Panc1 (cell line): ENCODE measurements around the gene CLIP4. TPM values are rescaled to one million over a fixed set of nuclear protein-coding genes. Genes with fewer than 3 reads are reported as not detected.

Experiments used
- ATAC-seq: fragments of 200-7000 bp; cut with Tn5 transposase; 2 replicates; pipeline ENCODE4 v1.9.1; 2020; ENCODE audit warnings: mild to moderate bottlenecking, moderate library complexity
- BruUV-seq: library from RNA; stranded (reverse); fragments of 400-500 nt; replicated peaks from 2 replicates; lab custom pipeline; 2021; lab: Mats Ljungman, UMichigan
- CTCF ChIA-PET: fragments of 300-600 bp; sonication (Branson Sonifier 250); formaldehyde crosslinking; loops from one replicate; lab custom pipeline; 2022; ENCODE audit warnings: antibody characterized with exemption; lab: Charles Lee
- POLR2A ChIA-PET: fragments of 300-600 bp; sonication (Branson Sonifier 250); formaldehyde crosslinking; loops from one replicate; lab custom pipeline; 2022; ENCODE audit warnings: antibody characterized with exemption; lab: Charles Lee
- DNase-seq: peaks from one replicate; pipeline ENCODE4 v3.0.0-alpha.2; 2010; ENCODE audit warnings: low read depth, low spot score
- H3K27ac ChIP-seq: 2 replicates; pipeline ENCODE4 v1.5.1; 2011; ENCODE audit warnings: mild to moderate bottlenecking, low read length, inconsistent platforms
- H3K27me3 ChIP-seq: fragments of 200-500 bp; sonication (Bioruptor generic); 2 replicates; pipeline ENCODE4 v1.6.0; 2014; ENCODE audit warnings: low read length, inconsistent platforms; ENCODE audit not compliant: control insufficient read depth, insufficient read depth
- H3K36me3 ChIP-seq: fragments of 200-500 bp; sonication (Bioruptor generic); 2 replicates; pipeline ENCODE4 v1.5.1; 2014; ENCODE audit warnings: inconsistent platforms, mild to moderate bottlenecking, low read length, moderate library complexity; ENCODE audit not compliant: control insufficient read depth, insufficient read depth
- H3K4me1 ChIP-seq: 2 replicates; pipeline ENCODE4 v1.5.1; 2011; ENCODE audit warnings: inconsistent platforms, mild to moderate bottlenecking, low read length, moderate library complexity; ENCODE audit not compliant: control insufficient read depth, insufficient read depth
- H3K4me3 ChIP-seq, 2 experiments: 2 replicates each; pipeline ENCODE4 v1.5.1; 2011 to 2012; ENCODE audit warnings: low read depth in 2 of 2, low read length in 2 of 2, mild to moderate bottlenecking in 2 of 2, inconsistent platforms in 1 of 2, moderate library complexity in 1 of 2
- H3K9me3 ChIP-seq: fragments of 200-500 bp; sonication (Bioruptor generic); 2 replicates; pipeline ENCODE4 v1.5.1; 2014; ENCODE audit warnings: low read depth, mild to moderate bottlenecking, inconsistent platforms, low read length, moderate library complexity; ENCODE audit not compliant: control insufficient read depth, insufficient read depth
- POLR2AphosphoS5 ChIP-seq: IDR thresholded peaks from 2 replicates; pipeline ENCODE4 v1.6.1; 2012; ENCODE audit warnings: mild to moderate bottlenecking, low read depth, low read length, moderate library complexity
- SIN3A ChIP-seq: IDR thresholded peaks from 2 replicates; pipeline ENCODE4 v1.6.1; 2012; ENCODE audit warnings: low read depth, mild to moderate bottlenecking, low read length, moderate library complexity, borderline replicate concordance; ENCODE audit not compliant: insufficient read depth
- TCF7L2 ChIP-seq: IDR thresholded peaks from 2 replicates; pipeline ENCODE4 v1.6.1; 2011; ENCODE audit warnings: mild to moderate bottlenecking, low read depth, low read length, inconsistent platforms
- in situ Hi-C: cut with HindIII; loops from 2 replicates; pipeline ENCODE4 v1.10.0; 2016; ENCODE audit warnings: low sequenced_read_pairs, low pct_unique_long_range_greater_than_20kb
- intact Hi-C: fragments of 100-400 bp; cut with micrococcal nuclease; formaldehyde crosslinking; loops from one replicate; pipeline ENCODE4 v1.10.0; 2022; ENCODE audit not compliant: unreplicated experiment
- total RNA-seq: library from RNA; stranded (reverse); gene quantifications from one replicate; pipeline ENCODE4 v1.2.1, GENCODE V29; 2021; ENCODE audit not compliant: unreplicated experiment
- TF ChIP-seq, protein P1 (sequence below): fragments of 450-650 bp; IDR thresholded peaks from 2 replicates; pipeline ENCODE4 v1.5.1; 2017; ENCODE audit warnings: mild to moderate bottlenecking
- TF ChIP-seq, protein P2 (sequence below), 2 experiments: IDR thresholded peaks; 2 replicates each; pipeline ENCODE4 v1.6.1; 2011 to 2012; ENCODE audit warnings: low read depth in 2 of 2, control low read depth in 1 of 2, low read length in 1 of 2, mild to moderate bottlenecking in 1 of 2, moderate library complexity in 1 of 2; ENCODE audit not compliant: insufficient read depth in 1 of 2

Gene CLIP4
- total RNA-seq, 1 experiment from 2014 or later: 43.0 TPM

DNA sequence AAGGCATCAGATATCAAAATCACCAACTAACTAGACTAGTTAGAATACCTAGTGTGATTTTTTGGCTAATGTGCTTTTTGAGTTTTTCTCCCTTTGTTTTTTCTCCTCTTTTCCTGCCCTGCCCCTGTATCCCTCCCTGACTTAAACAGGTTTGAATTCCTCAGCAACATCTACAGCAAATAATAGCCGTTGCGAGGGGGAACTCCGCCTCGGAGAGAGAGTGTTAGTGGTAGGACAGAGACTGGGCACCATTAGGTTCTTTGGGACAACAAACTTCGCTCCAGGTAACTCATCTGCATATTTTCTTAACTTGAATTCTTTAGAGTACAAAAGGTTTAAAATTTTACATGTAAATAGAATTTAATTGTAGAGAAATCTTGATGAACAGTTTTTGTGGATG, 45.0 kb downstream of the CLIP4 start:
- Histone ChIP-seq H3K36me3 (peaks cover 43% of the 10 kb centered on the region), H3K9me3 (no peaks in the 10 kb centered on the region), H3K27me3 (no peaks in the 10 kb centered on the region), H3K4me1 (no peaks in the 10 kb centered on the region), H3K4me3 (no peak overlapping the region), H3K27ac (no peak overlapping the region)
- no peak for ATAC-seq
- DNase-seq: no peak
- TF ChIP-seq, protein P1, sequence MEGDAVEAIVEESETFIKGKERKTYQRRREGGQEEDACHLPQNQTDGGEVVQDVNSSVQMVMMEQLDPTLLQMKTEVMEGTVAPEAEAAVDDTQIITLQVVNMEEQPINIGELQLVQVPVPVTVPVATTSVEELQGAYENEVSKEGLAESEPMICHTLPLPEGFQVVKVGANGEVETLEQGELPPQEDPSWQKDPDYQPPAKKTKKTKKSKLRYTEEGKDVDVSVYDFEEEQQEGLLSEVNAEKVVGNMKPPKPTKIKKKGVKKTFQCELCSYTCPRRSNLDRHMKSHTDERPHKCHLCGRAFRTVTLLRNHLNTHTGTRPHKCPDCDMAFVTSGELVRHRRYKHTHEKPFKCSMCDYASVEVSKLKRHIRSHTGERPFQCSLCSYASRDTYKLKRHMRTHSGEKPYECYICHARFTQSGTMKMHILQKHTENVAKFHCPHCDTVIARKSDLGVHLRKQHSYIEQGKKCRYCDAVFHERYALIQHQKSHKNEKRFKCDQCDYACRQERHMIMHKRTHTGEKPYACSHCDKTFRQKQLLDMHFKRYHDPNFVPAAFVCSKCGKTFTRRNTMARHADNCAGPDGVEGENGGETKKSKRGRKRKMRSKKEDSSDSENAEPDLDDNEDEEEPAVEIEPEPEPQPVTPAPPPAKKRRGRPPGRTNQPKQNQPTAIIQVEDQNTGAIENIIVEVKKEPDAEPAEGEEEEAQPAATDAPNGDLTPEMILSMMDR: no peak
- no peak for TF ChIP-seq TCF7L2
- TF ChIP-seq POLR2AphosphoS5: no peak
- CTCF ChIA-PET: no interaction called here
- POLR2A ChIA-PET: no interaction called here
- intact Hi-C loops (no loop called here), in situ Hi-C loops (no loop called here)
- BruUV-seq: no TSS peak

GRCh38 chr2:29162204-29162928, 47.2 kb downstream of the CLIP4 start:
- ATAC-seq (no peak), DNase-seq (no peak)
- intact Hi-C loops: no loop called here
- BruUV-seq: no TSS peak
- Histone ChIP-seq H3K4me3 (no peak overlapping the region), H3K9me3 (no peaks in the 10 kb centered on the region), H3K27ac (no peak overlapping the region), H3K36me3 (peaks cover 33% of the 10 kb centered on the region), H3K4me1 (no peaks in the 10 kb centered on the region), H3K27me3 (no peaks in the 10 kb centered on the region)
- POLR2A ChIA-PET: interaction anchor here (0.6 kb wide), 1 partner anchor 266 kb away, joined by 3 read pairs; no protein-coding TSS in a partner anchor
- CTCF ChIA-PET: no interaction called here
- in situ Hi-C loops: no loop called here
- no peak for TF ChIP-seq TCF7L2
- TF ChIP-seq POLR2AphosphoS5: no peak
- TF ChIP-seq, protein P2, sequence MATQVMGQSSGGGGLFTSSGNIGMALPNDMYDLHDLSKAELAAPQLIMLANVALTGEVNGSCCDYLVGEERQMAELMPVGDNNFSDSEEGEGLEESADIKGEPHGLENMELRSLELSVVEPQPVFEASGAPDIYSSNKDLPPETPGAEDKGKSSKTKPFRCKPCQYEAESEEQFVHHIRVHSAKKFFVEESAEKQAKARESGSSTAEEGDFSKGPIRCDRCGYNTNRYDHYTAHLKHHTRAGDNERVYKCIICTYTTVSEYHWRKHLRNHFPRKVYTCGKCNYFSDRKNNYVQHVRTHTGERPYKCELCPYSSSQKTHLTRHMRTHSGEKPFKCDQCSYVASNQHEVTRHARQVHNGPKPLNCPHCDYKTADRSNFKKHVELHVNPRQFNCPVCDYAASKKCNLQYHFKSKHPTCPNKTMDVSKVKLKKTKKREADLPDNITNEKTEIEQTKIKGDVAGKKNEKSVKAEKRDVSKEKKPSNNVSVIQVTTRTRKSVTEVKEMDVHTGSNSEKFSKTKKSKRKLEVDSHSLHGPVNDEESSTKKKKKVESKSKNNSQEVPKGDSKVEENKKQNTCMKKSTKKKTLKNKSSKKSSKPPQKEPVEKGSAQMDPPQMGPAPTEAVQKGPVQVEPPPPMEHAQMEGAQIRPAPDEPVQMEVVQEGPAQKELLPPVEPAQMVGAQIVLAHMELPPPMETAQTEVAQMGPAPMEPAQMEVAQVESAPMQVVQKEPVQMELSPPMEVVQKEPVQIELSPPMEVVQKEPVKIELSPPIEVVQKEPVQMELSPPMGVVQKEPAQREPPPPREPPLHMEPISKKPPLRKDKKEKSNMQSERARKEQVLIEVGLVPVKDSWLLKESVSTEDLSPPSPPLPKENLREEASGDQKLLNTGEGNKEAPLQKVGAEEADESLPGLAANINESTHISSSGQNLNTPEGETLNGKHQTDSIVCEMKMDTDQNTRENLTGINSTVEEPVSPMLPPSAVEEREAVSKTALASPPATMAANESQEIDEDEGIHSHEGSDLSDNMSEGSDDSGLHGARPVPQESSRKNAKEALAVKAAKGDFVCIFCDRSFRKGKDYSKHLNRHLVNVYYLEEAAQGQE (IDR thresholded peaks at IDR 0.05; ENCODE audit: insufficient read depth in 1 of 2, low read depth in 2 of 2, low read length in 1 of 2): no peak
- TF ChIP-seq SIN3A: no peak
- TF ChIP-seq, protein P1: no peak
